Adipocyte (in vitro differentiated cells): ENCODE data around the gene POLDIP2.

Source experiments
- DNase-seq: peaks from one replicate; pipeline ENCODE4 v3.0.0-alpha.2; 2015; ENCODE audit warnings: low read depth
- H3K27me3 ChIP-seq: replicated peaks from 2 replicates; pipeline ENCODE4 v1.7.0; 2013; ENCODE audit warnings: mild to moderate bottlenecking, low read length, moderate library complexity; ENCODE audit not compliant: control insufficient read depth, insufficient read depth
- H3K36me3 ChIP-seq: 2 replicates; pipeline ENCODE4 v1.7.0; 2013; ENCODE audit warnings: low read length, mild to moderate bottlenecking, moderate library complexity; ENCODE audit not compliant: control insufficient read depth, insufficient read depth, severe bottlenecking
- H3K4me1 ChIP-seq: 2 replicates; pipeline ENCODE4 v1.7.0; 2013; ENCODE audit warnings: mild to moderate bottlenecking, low read length, moderate library complexity; ENCODE audit not compliant: control insufficient read depth, insufficient read depth
- H3K4me3 ChIP-seq: 2 replicates; pipeline ENCODE4 v1.7.0; 2013; ENCODE audit warnings: mild to moderate bottlenecking, low read length, moderate library complexity
- H3K9ac ChIP-seq: 2 replicates; pipeline ENCODE4 v1.7.0; 2013; ENCODE audit warnings: mild to moderate bottlenecking, low read length, moderate library complexity
- H3K9me3 ChIP-seq: 2 replicates; pipeline ENCODE4 v1.7.0; 2013; ENCODE audit warnings: mild to moderate bottlenecking, low read length, moderate library complexity; ENCODE audit not compliant: control insufficient read depth

The POLDIP2 gene

GRCh38 chr17:28319598-28319935, 37.8 kb downstream of the POLDIP2 start:
- peak overlapping the region; percentile 83 for H3K9ac ChIP-seq
- H3K27me3 ChIP-seq = no peaks in the 10 kb centered on the region
- H3K36me3 ChIP-seq = no peaks in the 10 kb centered on the region
- peak overlapping the region; percentile 91 for H3K4me3 ChIP-seq
- DNase-seq = no peak
- H3K4me1 ChIP-seq = peaks cover 20% of the 10 kb centered on the region
- H3K9me3 ChIP-seq = no peaks in the 10 kb centered on the region

GRCh38 chr17:28318759-28319597, 38.3 kb downstream of the POLDIP2 start, which contains the start of gene TMEM97:
Gene TMEM97, plus strand, starts transcription at chr17:28319200. Its CDS starts 40 bp downstream, at chr17:28319240.
- Histone ChIP-seq H3K4me1 (peaks cover 20% of the 10 kb centered on the region), H3K27me3 (no peaks in the 10 kb centered on the region), H3K9ac (peak within 1 kb of the TSS; percentile 83), H3K9me3 (no peaks in the 10 kb centered on the region), H3K36me3 (no peaks in the 10 kb centered on the region), H3K4me3 (peak within 1 kb of the TSS; percentile 91)
- DNase-seq = peak; percentile 100

- DNase-seq = no peak
- Histone ChIP-seq H3K27me3 (no peaks in the 10 kb centered on the region), H3K4me1 (peaks cover 20% of the 10 kb centered on the region), H3K9me3 (no peaks in the 10 kb centered on the region), H3K9ac (peak overlapping the region; percentile 52), H3K36me3 (no peaks in the 10 kb centered on the region), H3K4me3 (peak overlapping the region; percentile 91)
These were observed 39.2 kb downstream of the POLDIP2 start for GRCh38 chr17:28317966-28318758.

GRCh38 chr17:28317099-28317965, 40.0 kb downstream of the POLDIP2 start:
- H3K9me3 ChIP-seq = no peaks in the 10 kb centered on the region
- H3K9ac ChIP-seq = no peak overlapping the region
- H3K4me3 ChIP-seq = no peak overlapping the region
- no peak for DNase-seq
- no peaks in the 10 kb centered on the region for H3K36me3 ChIP-seq
- H3K27me3 ChIP-seq = no peaks in the 10 kb centered on the region
- peaks cover 20% of the 10 kb centered on the region for H3K4me1 ChIP-seq

- Histone ChIP-seq H3K9me3 (no peaks in the 10 kb centered on the region), H3K4me1 (peaks cover 20% of the 10 kb centered on the region), H3K36me3 (no peaks in the 10 kb centered on the region), H3K9ac (no peak overlapping the region), H3K27me3 (no peaks in the 10 kb centered on the region), H3K4me3 (no peak overlapping the region)
- no peak for DNase-seq
These were observed 41.3 kb downstream of the POLDIP2 start for GRCh38 chr17:28315846-28316705.

GRCh38 chr17:28313841-28314240, 43.5 kb downstream of the POLDIP2 start:
- Histone ChIP-seq H3K9me3 (no peaks in the 10 kb centered on the region), H3K36me3 (no peaks in the 10 kb centered on the region), H3K4me3 (no peak overlapping the region), H3K4me1 (peaks cover 8% of the 10 kb centered on the region), H3K27me3 (no peaks in the 10 kb centered on the region), H3K9ac (no peak overlapping the region)
- DNase-seq = no peak

- no peak overlapping the region for H3K9ac ChIP-seq
- H3K4me1 ChIP-seq = no peaks in the 10 kb centered on the region
- H3K9me3 ChIP-seq = no peaks in the 10 kb centered on the region
- H3K27me3 ChIP-seq = peaks cover 3% of the 10 kb centered on the region
- no peaks in the 10 kb centered on the region for H3K36me3 ChIP-seq
- DNase-seq = no peak
- no peak overlapping the region for H3K4me3 ChIP-seq
These were observed 50.3 kb downstream of the POLDIP2 start for GRCh38 chr17:28306954-28307401.

GRCh38 chr17:28298449-28298848, 58.9 kb downstream of the POLDIP2 start:
- Histone ChIP-seq H3K9ac (no peak overlapping the region), H3K27me3 (no peaks in the 10 kb centered on the region), H3K4me1 (no peaks in the 10 kb centered on the region), H3K4me3 (no peak overlapping the region), H3K9me3 (no peaks in the 10 kb centered on the region), H3K36me3 (no peaks in the 10 kb centered on the region)
- DNase-seq = no peak
